Myocyte (in vitro differentiated cells): Measurements from ENCODE around the gene SCN11A. TPM values are rescaled to one million over a fixed set of nuclear protein-coding genes. Genes with fewer than 3 reads are reported as not detected.
"Not testable (repeated sequence)": the region's sequence is repeated elsewhere in the genome, so short reads cannot be mapped to it uniquely, and the experiment has no call there.

Experiments used
- DNase-seq: peaks from one replicate; pipeline ENCODE4 v3.0.0-alpha.2; 2012; ENCODE audit warnings: low read depth
- total RNA-seq: library from RNA; depleted of rRNA; stranded (reverse); fragments of >200 nt; gene quantifications from 2 replicates; pipeline ENCODE4 v1.2.3, GENCODE V29; 2014

The SCN11A gene
- total RNA-seq, 1 donor from 2014 or later = not detected

DNA sequence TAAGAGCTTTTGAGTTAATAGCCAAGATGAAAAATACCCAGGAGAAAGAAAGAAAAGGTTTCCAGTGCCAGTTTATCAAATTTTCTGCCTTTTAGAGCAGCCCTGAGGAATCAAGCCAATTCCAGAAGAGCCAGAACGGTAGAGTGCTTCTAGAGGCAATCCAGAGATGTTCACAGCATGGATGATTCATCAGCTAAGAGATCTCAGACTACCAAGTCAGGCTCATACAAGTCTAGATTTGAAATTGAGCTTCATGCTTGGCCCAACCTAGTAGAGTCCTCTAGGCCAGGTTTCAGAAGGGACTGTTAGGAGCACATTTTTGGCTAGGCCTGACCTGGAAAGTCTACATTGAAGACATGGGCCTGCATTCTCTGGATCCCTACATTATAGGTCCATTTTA lies 15.5 kb upstream of the SCN11A start:
- no peak for DNase-seq

DNA sequence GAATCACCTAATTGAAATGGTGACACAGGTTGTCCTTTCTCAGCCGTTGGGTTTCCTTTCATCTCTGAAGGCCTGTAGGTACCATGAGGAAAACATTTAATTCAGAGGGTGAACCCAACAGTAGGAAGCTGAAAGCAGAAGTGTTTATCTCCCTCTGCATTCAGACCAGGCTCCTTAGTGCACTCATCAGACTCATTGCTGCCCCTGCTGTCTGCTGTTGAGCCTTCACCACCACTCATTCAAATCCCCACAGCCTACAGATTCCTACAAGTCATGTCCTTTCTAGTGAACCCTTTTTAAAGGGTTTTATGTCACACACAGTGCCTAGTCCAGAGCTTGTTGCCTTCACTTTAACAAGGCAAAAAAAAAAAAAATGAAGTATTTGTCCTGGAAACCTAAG lies 13.5 kb upstream of the SCN11A start:
- peak; percentile 16 for DNase-seq

DNA sequence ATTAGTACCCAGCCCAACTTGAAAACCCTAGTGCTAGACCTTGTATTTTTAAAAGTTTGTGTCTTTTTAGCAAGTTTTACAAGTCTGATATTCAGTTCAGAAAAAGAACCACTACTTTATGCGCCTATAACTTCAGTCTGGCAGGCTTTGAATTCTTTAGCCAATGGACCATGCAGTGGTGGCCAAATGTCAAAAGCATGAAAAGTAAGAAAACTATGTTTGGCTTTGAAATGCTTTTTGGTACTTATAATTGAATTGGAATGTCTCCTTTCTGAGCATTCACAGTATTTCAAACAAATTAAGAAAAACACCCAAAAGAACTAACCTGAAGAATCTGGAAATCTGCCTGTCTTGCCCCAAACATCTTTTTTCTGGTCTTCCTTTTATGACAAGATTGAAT lies 12.9 kb upstream of the SCN11A start:
- DNase-seq = no peak

DNA sequence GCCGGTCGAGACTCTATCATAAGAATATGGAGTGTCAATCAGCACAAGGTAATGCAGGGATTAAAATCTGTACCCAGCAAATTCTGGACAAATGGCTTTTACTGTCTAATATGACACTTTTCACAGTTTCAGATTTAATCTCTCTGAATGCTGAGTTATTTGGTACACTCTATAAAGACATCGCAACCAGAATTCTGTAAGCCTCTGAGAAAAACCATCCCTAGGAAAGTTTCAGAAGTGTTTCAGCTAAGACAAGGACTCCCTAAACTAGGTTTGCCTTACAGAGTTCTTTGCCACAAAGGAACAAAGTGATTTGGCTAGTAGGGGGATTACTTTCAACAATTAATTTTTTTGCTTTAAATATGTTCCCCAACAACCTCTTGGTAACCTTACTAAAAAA lies 11.4 kb upstream of the SCN11A start:
- DNase-seq = no peak

DNA sequence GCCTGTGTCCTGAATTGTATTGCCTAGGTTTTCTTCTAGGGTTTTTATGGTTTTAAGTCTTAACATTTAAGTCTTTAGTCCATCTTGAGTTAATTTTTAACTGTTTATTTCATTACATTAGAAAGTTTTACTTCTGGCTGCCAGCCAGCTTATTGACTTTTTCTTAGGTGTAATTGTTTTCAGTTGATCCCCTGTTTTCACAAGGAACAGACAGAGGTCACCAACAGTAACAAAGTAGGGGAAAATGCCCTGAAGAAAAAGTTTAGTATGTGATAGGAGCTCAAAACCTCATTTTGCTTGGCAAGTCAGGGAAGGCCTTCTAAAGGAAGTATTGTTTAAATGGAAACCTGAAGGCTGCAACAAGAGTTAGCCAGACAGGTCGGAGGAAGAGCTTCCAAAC lies 10.4 kb upstream of the SCN11A start:
- DNase-seq = no peak

DNA sequence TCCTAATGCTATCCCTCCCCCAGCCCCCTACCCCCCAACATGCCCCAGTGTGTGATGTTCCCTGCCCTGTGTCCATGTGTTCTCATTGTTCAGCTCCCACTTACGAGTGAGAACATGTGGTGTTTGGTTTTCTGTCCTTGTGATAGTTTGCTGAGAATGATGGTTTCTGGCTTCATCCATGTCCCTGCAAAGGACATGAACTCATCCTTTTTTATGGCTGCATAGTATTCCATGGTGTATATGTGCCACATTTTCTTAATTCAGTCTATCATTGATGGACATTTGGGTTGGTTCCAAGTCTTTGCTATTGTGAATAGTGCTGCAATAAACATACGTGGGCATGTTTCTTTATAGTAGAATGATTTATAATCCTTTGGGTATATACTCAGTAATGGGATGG lies 9.5 kb upstream of the SCN11A start:
- DNase-seq = not testable (repeated sequence)

DNA sequence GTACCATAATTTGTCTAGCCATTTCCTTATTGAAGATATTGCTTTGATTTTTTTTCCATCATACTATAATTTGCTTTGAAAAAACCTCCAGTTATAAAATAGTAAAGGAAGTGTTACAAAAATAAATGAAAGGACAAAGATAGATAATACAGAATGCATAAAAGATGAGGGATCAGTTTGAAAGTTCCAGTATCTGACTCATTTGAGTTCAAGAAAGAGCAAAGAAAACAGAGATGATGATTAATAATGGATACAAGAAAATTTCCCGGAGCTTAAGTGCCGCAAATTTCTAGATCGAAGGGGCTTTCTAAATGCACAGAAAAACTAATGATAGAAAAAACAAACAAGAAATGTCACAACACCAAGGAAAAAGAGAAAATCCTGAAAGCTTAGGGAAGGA lies 4.4 kb upstream of the SCN11A start:
- no peak for DNase-seq

DNA sequence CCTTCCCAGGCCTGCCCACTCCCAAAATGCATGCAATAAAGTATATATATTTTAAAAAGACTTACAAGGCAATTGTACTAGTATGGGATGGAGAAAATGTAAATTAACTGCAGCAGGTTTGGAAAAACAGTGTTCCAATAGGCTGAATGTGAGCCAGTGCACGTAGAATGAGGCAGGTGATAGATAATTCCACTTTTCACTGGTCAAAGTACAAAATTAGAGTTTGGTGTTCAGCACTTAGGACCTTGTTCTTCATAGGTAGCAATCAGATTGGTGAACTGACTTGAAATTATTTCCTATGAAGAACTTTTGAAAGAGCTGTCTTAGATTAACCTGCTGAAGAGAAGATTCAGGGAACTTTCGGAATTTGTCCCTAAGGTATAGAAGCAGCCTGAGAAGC lies 2.0 kb upstream of the SCN11A start:
- no peak for DNase-seq

DNA sequence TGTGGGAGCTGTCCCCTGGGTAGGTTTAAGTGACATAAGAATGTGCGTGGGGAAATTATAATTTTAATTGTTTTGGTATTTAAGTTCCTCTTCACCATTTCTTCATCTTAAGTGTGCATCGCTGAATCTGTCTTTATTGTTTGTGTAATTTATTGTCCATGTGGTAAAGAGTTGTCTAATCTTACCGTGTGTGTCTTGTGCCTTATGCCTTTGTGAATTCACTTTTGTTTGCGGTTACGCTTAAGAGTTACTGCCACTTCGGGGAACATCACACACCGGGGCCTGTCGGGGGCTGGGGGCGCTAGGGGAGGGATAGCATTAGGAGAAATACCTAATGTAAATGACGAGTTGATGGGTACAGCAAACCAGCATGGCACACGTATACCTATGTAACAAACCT lies 839 bp upstream of the SCN11A start:
- DNase-seq = no peak

DNA sequence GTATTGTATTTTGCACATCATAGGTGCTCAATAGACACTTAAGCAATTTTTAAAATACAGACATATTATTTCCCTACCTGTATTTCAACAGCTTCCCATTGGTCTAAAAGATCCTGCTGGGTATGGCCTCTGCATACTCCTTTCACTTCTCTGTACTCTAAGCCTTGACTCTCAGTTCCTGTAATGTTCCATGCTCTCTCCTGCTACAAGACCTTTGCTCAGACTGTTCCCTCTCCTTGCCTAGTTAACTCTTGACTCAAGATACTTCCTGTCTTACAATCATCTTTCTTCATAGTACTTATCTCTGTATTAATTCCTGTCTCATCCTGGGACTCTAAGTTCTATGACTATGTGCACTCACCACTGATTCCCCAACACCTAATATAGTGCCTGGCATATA lies 1.7 kb downstream of the SCN11A start:
- no peak for DNase-seq

DNA sequence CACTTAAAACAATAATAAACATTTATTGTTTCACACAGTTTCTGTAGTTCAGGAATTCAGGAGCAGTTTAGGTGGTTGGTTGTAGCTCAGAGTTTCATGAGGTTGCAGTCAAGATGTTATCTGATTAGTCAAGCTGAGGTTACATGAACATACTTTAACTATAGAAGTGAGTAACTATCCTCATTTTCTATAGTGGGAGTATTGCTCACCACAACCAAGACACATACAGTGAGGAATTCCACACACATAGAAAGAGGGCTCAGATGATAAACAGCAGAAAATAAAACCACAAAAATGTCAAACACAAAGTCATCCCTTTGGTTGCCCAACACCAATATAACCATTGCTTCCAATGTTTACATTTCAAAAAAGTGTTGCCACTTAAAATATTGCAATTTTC lies 13.6 kb downstream of the SCN11A start:
- DNase-seq = no peak

DNA sequence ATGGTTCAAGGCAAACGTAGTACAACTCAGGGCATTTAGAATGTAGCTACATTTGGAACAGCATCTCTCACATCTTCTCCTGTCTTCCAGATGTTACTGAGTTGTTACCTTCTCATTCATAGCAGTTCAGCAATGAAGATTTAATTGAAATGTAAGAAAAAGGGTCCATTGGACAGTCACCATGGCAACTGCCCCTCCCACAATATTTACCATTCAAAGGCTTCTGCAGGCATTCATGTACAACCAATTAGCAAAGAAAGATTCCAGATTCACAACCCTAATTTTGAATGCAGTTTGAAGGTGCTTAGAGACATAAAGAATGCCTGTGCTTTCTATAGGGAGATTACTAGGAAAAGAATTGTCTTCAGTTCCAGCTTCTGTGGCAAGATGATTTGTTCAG lies 22.2 kb downstream of the SCN11A start:
- DNase-seq = no peak

DNA sequence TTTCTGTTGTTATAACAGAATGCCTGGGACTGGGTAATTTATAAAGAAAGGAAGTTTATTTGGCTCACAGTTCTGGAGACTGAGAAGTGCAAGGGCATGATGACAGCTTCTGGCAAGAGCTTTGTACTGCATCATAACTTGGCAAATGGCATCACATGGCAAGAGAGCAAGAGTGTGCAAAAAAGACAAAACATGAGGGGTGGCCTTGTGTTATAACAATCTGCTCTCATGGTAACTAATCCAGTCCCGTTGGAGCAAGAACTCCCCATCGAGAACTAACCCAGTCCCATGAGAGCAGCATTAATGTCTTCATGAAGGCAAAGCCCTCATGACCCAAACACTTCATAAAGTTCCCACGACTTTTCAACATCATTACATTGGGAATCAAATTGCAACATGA lies 23.2 kb downstream of the SCN11A start:
- no peak for DNase-seq

DNA sequence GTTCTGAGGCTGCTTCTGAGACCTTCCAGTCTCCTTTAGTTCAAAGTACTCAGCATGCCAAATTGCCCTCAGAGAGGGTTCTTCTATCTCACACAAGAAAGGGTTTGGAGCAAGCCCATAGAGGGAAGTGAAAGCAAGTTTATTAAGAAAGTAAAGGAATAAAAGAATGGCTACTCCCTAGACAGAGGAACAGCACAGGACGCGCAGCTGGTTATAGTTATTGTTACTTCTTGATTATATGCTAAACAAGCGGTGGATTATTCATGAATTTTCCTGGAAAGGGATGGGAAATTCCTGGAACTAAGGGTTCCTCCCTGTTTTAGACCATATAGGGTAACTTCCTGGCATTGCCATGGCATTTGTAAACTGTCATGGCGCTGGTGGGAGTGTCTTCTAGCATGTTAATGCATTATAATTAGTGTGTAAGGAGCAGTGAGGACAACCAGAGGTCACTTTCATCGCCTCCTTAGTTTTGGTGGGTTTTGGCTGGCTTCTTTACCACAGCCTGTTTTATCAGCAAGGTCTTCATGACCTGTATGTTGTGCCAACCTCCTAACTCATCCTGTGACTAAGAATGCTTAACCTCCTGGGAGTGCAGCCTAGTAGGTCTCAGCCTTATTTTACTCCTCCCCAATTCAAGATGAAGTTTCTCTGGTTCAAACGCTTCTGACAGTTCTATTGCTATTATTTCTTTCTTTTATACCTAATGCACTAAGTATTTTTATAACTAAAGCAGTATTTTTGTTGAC lies 26.3 kb downstream of the SCN11A start:
- no peak for DNase-seq

DNA sequence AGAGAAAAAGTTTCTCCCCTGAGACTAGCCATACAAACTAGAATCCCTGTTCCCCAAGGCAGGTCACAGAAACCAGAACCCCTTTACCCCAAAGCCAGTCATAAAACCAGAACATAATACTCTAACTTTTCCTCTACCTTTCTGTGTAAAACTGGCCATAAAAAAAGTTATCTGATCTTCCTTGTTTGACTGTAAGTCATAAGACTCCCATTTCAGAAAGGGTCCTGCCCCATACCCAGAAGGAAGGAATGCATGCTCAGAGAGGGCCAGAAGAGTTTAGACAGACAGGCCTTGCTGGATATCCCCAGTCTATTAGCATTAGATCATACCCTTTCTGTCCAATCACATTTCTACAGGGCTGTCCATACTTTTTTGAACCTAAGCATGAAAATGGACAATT lies 27.2 kb downstream of the SCN11A start:
- no peak for DNase-seq

DNA sequence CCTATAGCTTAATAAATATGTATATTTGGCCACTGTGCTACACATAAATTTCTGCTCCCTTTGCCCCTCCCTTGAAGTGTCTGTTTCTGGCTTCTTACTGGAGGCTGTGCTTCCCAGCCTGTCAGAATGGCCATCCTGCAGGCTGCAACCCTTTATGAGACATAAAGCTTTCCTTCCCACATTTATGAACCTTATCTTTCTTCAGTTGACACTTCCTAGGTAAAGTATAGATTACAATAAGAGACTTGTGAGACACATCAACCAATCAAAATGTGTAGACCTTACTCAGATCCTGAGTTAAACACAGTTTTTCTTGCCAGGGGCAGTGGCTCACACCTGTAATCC lies 29.5 kb downstream of the SCN11A start:
- no peak for DNase-seq

DNA sequence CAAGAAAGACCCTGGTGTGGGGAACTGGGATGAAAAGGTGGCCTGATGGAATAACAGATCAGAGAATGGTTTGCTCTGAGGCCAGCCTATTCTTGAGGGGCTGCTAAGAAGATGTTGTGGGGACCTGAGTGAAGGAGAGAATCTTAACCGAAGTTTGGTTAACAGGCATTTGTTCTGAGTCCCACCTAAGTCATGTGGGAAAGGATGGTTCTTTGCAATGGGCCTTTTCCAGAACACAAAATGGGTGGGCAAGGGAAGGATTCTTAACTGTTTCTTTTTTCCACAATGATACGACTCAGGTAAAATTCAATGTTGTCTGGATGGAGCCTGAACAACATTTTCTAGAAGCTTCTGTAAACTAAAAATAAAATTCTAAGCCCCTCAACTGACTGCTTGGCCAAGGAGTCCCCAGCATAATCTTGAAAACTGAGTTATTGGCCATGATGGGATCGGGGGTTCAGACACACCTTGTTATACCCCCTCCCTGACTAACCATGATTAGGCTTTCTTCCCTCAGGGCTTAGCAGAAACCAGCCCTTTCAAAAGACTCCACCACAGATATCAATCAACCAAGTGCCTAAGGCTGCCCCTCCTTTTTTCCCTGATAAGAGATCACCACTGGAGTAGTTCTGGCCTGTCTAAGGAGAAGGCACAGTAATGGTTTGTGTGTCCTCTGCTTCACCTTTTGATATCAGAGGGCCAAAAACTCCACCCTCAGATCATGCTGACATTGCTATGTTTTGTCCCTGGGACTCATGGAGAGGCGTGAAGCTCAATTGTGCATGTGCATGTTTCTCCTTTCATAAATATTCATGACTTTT lies 30.1 kb downstream of the SCN11A start:
- no peak for DNase-seq

DNA sequence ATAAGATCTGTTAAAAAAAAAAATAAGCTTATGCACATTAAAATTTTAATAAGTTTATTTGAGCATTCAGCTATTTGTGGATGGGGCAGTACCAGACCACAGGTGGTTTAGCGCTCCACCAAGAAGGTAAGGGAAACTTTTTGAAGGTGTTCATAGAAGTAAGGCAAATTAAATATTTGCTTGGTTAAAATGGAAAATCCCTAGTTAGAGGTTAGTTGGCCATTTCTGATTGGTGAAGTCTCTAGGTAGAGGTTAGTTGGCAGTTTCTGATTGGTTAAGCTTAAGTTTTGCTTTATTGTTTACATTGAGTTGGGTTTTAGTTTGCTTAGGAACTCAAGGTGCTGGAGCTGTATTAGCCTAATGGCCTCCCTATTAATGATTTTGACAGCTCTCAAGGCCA lies 30.7 kb downstream of the SCN11A start:
- DNase-seq = no peak

DNA sequence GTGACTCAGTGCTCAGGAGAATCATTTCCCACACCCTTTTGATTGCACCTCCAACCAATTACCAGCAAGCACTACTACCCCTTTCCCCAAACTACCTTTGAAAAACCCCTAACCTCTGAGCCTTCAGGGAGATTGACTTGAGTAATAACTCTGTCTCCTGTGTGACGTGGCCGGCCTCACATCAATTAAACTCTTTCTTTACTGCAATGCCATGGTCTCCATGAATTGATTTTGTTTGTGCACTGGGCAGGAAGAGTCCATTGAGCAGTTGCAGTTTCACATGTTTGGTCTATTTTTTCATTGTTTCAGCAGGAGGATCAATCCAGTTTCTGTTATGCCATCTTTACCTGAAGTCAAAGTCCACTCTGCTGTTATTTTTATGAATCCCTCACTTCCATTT lies 32.4 kb downstream of the SCN11A start:
- no peak for DNase-seq

DNA sequence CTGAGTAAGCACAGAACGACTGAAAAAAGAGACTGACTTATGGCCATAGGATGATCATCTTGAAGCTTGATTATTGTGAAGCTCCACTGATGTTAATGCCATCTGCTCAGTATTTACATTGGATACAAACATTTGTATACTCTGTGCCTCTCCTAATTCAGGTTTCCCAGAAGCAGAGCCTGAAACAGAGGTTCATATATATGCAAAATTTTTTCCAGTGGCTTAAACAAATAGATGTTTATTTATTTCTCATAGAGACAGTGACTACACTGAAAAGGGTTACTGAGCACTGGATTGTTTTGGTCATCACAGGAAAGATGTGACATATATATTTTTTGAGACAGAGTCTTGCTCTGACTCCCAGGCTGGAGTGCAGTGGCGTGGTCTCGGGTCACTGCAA lies 36.3 kb downstream of the SCN11A start:
- no peak for DNase-seq

DNA sequence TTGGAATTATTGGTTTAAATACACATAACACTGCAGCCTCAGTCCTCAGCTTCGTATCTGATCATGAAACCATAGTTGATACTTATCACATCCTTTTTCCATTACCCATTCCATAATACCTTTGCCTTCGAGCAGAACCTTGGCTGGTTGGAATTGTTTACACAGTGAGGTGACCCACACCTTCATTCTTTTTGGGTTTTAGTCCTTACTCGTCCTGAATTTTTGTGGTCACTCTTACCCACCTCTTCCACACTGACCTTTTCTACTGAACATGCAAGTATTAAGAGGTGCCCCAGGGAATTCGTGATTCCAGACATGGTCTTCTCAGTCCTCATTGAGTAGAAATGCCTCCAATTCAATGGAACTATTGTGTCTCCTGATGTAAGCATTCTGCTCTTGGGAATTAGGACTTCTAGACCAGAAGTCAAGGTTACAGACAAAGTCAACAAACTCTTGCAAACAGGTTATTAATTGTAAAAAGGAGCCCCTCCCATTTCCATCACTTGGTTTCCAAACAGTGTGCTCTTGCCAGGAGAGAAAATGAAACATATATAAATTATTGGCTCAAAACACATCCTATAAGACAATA lies 37.7 kb downstream of the SCN11A start:
- DNase-seq = no peak

DNA sequence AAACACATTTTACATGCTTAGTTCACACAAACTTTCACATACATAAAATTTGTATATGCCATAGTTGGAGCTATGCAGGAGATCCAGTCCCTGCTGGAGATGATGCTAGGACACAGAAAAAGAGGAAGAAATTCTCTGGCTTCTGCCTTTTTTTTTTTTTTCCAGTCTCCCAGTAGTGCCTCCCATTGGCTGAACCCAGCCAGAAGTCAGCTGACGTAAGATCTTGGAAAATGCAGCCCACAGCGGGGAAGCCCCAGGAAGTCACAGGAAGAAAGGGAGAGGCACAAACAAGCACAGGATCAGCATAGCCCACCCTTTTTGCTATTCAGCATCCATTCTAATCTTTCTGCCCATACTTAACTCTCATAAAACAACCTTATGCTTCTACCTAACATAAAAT lies 38.5 kb downstream of the SCN11A start:
- peak; percentile 9 for DNase-seq
